Osteoblast (primary cell): Measurements from ENCODE around the gene MYOM3. TPM values are rescaled to one million over a fixed set of nuclear protein-coding genes. Genes with fewer than 3 reads are reported as not detected.

Source experiments
- DNase-seq: peaks from one replicate; pipeline ENCODE4 v3.0.0; 2011; ENCODE audit warnings: low spot score, mixed read lengths; ENCODE audit not compliant: insufficient read length; ENCODE audit errors: missing footprints
- H2AFZ ChIP-seq: 2 replicates; pipeline ENCODE4 v1.6.0; 2011; ENCODE audit warnings: mild to moderate bottlenecking, low read length
- H3K27ac ChIP-seq: 2 replicates; pipeline ENCODE4 v1.5.1; 2011; ENCODE audit warnings: mild to moderate bottlenecking, low read depth, low read length, moderate library complexity
- H3K27me3 ChIP-seq: 2 replicates; pipeline ENCODE4 v1.6.0; 2012; ENCODE audit warnings: mild to moderate bottlenecking, control low read depth, inconsistent platforms, low read length, moderate library complexity; ENCODE audit not compliant: insufficient read depth
- H3K36me3 ChIP-seq: 2 replicates; pipeline ENCODE4 v1.5.1; 2011; ENCODE audit warnings: mild to moderate bottlenecking, low read length, control low read depth, moderate library complexity; ENCODE audit not compliant: insufficient read depth
- H3K4me1 ChIP-seq: 2 replicates; pipeline ENCODE4 v1.5.1; 2011; ENCODE audit warnings: mild to moderate bottlenecking, low read length, control low read depth, moderate library complexity; ENCODE audit not compliant: insufficient read depth
- H3K4me2 ChIP-seq: 2 replicates; pipeline ENCODE4 v1.6.0; 2011; ENCODE audit warnings: mild to moderate bottlenecking, low read length; ENCODE audit not compliant: insufficient read depth
- H3K4me3 ChIP-seq: fragments of 200-600 bp; sonication (generic); 3 replicates; pipeline ENCODE4 v1.5.1; 2012; ENCODE audit warnings: mild to moderate bottlenecking, low read length, inconsistent platforms; ENCODE audit not compliant: insufficient read depth
- H3K79me2 ChIP-seq: 2 replicates; pipeline ENCODE4 v1.6.0; 2012; ENCODE audit warnings: mild to moderate bottlenecking, low read length, control low read depth, inconsistent platforms; ENCODE audit not compliant: insufficient read depth
- H3K9me3 ChIP-seq: 2 replicates; pipeline ENCODE4 v1.5.1; 2011; ENCODE audit warnings: low read depth, low read length, control low read depth
- H4K20me1 ChIP-seq: 2 replicates; pipeline ENCODE4 v1.6.0; 2012; ENCODE audit warnings: mild to moderate bottlenecking, low read length, control low read depth; ENCODE audit not compliant: insufficient read depth
- total RNA-seq: library from RNA; depleted of rRNA; stranded (reverse); fragments of >200 nt; gene quantifications from 2 replicates; pipeline ENCODE4 v1.2.3, GENCODE V29; 2012
- TF ChIP-seq, protein P1 (sequence below): IDR thresholded peaks from 2 replicates; pipeline ENCODE4 v1.5.1; 2011; ENCODE audit warnings: mild to moderate bottlenecking, low read depth, low read length, moderate library complexity; ENCODE audit errors: extremely low read depth

MYOM3 gene
- total RNA-seq, 1 donor, result under 0.01 TPM

- no peak for DNase-seq
- Histone ChIP-seq H3K9me3 (no peaks in the 10 kb centered on the region), H3K36me3 (no peaks in the 10 kb centered on the region), H3K4me3 (no peak overlapping the region), H3K27ac (no peak overlapping the region), H2AFZ (no peak overlapping the region), H3K4me2 (no peak overlapping the region), H3K79me2 (no peaks in the 10 kb centered on the region), H3K4me1 (peaks cover 3% of the 10 kb centered on the region), H3K27me3 (peaks cover 2% of the 10 kb centered on the region), H4K20me1 (no peaks in the 10 kb centered on the region)
- TF ChIP-seq, protein P1, sequence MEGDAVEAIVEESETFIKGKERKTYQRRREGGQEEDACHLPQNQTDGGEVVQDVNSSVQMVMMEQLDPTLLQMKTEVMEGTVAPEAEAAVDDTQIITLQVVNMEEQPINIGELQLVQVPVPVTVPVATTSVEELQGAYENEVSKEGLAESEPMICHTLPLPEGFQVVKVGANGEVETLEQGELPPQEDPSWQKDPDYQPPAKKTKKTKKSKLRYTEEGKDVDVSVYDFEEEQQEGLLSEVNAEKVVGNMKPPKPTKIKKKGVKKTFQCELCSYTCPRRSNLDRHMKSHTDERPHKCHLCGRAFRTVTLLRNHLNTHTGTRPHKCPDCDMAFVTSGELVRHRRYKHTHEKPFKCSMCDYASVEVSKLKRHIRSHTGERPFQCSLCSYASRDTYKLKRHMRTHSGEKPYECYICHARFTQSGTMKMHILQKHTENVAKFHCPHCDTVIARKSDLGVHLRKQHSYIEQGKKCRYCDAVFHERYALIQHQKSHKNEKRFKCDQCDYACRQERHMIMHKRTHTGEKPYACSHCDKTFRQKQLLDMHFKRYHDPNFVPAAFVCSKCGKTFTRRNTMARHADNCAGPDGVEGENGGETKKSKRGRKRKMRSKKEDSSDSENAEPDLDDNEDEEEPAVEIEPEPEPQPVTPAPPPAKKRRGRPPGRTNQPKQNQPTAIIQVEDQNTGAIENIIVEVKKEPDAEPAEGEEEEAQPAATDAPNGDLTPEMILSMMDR, result no peak
Observed at GRCh38 chr1:24122776-24123175, 10.8 kb upstream of the MYOM3 start.

GRCh38 chr1:24121406-24121805 lies 9.5 kb upstream of the MYOM3 start:
- TF ChIP-seq, protein P1, result no peak

DNA sequence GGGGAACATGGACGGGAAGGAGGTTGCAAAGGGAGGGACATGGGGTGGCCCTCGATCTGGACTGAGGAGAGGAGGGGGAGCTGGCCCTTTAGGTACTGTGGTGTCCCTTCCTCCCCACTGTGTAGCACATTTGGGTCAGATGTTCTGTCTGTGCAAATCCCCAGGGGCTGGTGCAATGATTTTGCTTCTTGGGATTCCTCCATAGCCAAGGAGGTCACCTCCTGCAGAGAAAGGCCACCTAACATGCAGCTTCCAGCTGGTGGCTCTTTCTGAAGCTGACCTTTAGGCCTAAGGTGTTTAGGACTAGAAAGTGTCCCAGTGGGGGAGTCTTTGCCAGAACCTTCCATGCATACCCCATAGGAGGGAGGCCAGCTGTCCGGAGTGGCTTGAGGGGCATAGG lies 9.0 kb upstream of the MYOM3 start:
- Histone ChIP-seq H3K9me3 (no peaks in the 10 kb centered on the region), H3K79me2 (no peaks in the 10 kb centered on the region), H3K36me3 (no peaks in the 10 kb centered on the region), H4K20me1 (no peaks in the 10 kb centered on the region), H3K27me3 (peaks cover 9% of the 10 kb centered on the region), H3K4me2 (no peak overlapping the region), H3K4me1 (peaks cover 1% of the 10 kb centered on the region), H3K27ac (no peak overlapping the region), H3K4me3 (no peak overlapping the region), H2AFZ (no peak overlapping the region)
- DNase-seq, result no peak
- TF ChIP-seq, protein P1, result no peak

More at GRCh38 chr1:24121406-24121805, 9.5 kb upstream of the MYOM3 start:
- no peak overlapping the region for H3K27ac ChIP-seq
- H3K9me3 ChIP-seq, result no peaks in the 10 kb centered on the region
- H2AFZ ChIP-seq, result no peak overlapping the region
- no peaks in the 10 kb centered on the region for H3K79me2 ChIP-seq
- no peaks in the 10 kb centered on the region for H3K36me3 ChIP-seq
- no peak overlapping the region for H3K4me3 ChIP-seq
- H3K4me2 ChIP-seq, result no peak overlapping the region
- peaks cover 3% of the 10 kb centered on the region for H3K4me1 ChIP-seq
- peaks cover 7% of the 10 kb centered on the region for H3K27me3 ChIP-seq
- H4K20me1 ChIP-seq, result no peaks in the 10 kb centered on the region
- DNase-seq, result no peak

GRCh38 chr1:24119859-24120756 lies 8.2 kb upstream of the MYOM3 start:
- Histone ChIP-seq H4K20me1 (no peaks in the 10 kb centered on the region), H3K36me3 (no peaks in the 10 kb centered on the region), H3K79me2 (no peaks in the 10 kb centered on the region), H3K27me3 (peaks cover 9% of the 10 kb centered on the region), H3K9me3 (no peaks in the 10 kb centered on the region), H2AFZ (no peak overlapping the region), H3K27ac (no peak overlapping the region), H3K4me3 (no peak overlapping the region), H3K4me1 (no peaks in the 10 kb centered on the region), H3K4me2 (no peak overlapping the region)
- DNase-seq, result no peak
- TF ChIP-seq, protein P1, result no peak
